ENCODE data around the gene LCN9. TPM values are rescaled to one million over a fixed set of nuclear protein-coding genes. Genes with fewer than 3 reads are reported as not detected.

Gene LCN9
- total RNA-seq, 2 experiments from 2014 or later = not detected

DNA sequence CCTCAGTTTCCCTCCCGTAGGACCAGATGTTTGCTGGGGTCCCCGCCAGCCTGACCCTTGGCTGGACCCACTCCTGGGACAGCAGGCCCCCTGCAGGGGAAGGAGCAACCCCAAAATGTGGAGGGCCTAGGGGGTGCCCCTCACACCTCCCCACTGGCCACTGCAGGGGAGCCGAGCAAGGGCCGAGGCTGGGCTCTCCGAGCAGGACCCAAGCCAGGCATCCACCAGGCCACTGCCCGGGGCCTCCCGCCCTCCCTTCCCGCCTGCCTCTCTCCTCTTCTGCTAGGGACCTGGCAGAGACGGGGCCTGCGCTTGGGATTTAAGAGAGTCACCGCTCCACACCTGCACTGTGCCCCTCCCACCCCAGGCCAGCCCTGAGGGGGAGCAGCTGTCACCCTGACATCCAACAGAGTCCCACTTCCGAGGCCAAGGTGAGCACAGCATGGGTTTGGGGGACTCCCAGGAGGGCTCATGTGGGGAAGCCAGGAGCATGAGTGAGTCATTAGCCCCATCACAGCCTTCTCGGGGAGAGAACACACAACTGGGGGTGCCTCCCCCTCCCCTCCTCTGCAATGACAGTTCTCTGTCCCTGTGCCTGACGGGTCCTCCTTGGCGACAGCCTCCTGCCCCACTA lies 20.4 kb downstream of the LCN9 start:
- Mint-ChIP-seq H3K4me1 (ENCODE audit: low read depth) (no peaks in the 10 kb centered on the region), H3K9me3 (no peaks in the 10 kb centered on the region), H3K27ac (no peak overlapping the region), H3K27me3 (peaks cover 8% of the 10 kb centered on the region), H3K36me3 (no peaks in the 10 kb centered on the region), H3K4me3 (no peak overlapping the region)
- no peak for DNase-seq
- POLR2A ChIA-PET = no interaction called here
- CTCF ChIA-PET = no interaction called here
- intact Hi-C loops (cut with micrococcal nuclease) = no loop called here

DNA sequence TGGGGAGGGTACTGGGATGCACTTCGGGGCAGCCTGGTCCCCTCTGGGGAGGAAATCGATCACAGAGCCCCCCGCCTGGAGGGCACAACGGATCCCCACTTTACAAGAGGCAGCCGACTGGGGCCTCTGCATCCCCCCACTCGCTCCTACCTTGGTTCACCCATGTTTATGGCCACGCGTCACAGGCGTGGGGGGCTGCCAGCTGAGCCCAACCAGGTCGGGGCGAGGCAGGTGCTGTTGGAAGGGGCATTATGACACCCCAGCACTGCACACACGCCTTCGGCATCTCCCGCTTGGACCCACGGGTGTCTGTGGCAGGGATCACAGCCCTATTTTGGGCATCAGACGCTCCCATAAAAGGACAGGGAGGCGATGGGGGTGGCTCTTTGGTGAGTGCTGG lies 21.6 kb downstream of the LCN9 start:
- H3K27ac Mint-ChIP-seq = no peak overlapping the region
- ChIA-PET POLR2A (no interaction called here), CTCF (no interaction called here)
- H3K4me3 Mint-ChIP-seq = no peak overlapping the region
- no peaks in the 10 kb centered on the region for H3K9me3 Mint-ChIP-seq
- intact Hi-C loops (cut with micrococcal nuclease) = no loop called here
- H3K27me3 Mint-ChIP-seq = peaks cover 8% of the 10 kb centered on the region
- H3K36me3 Mint-ChIP-seq = no peaks in the 10 kb centered on the region
- no peak for DNase-seq
- no peaks in the 10 kb centered on the region for H3K4me1 Mint-ChIP-seq (ENCODE audit: low read depth)

DNA sequence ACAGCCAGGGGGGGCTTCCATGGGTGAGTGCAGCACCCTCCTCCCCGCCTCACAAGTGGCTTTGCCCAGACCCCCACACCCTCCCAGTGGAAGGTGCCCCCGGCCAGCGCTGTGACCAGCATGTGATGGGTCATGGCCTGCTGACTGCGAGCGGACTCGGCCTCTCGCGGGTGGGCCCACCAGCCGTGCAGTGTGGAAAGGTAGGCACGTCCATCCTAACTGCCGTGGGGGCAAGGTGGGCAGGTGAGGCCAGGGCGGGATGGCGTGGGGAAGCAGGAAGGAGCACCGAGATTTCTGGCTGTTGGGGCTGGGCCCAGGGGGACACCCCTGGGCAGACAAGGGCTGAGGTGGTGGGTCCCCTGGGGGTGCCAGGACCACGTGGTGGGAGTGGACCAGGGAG lies 24.1 kb downstream of the LCN9 start:
- Mint-ChIP-seq H3K36me3 (no peaks in the 10 kb centered on the region), H3K4me1 (ENCODE audit: low read depth) (no peaks in the 10 kb centered on the region), H3K9me3 (no peaks in the 10 kb centered on the region), H3K4me3 (no peak overlapping the region), H3K27ac (no peak overlapping the region), H3K27me3 (peaks cover 14% of the 10 kb centered on the region)
- POLR2A ChIA-PET = no interaction called here
- no peak for DNase-seq
- CTCF ChIA-PET = no interaction called here
- intact Hi-C loops (cut with micrococcal nuclease) = no loop called here

DNA sequence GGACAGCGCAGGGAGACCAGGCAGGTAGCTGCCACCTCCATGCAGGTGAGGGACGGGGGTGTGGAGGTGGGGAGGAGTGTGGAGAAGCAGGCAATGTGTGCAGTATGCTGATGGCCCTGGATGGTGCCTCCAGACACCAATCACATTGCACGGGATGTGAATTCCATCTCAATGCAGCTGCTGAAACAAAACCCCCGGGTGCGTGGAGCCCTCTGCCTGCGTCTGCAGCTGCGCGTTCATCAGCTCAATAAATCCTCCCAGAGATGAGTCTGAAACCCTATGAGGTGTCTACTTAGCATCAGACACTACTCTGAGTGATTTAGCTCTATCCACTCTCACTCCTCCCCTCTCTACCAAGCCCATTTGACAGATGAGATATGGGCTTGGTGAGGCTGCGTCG lies 25.9 kb downstream of the LCN9 start:
- Mint-ChIP-seq H3K9me3 (no peaks in the 10 kb centered on the region), H3K27ac (no peak overlapping the region), H3K27me3 (peaks cover 10% of the 10 kb centered on the region), H3K36me3 (no peaks in the 10 kb centered on the region), H3K4me1 (ENCODE audit: low read depth) (no peaks in the 10 kb centered on the region), H3K4me3 (no peak overlapping the region)
- no peak for DNase-seq
- ChIA-PET POLR2A (no interaction called here), CTCF (no interaction called here)
- intact Hi-C loops (cut with micrococcal nuclease) = no loop called here

DNA sequence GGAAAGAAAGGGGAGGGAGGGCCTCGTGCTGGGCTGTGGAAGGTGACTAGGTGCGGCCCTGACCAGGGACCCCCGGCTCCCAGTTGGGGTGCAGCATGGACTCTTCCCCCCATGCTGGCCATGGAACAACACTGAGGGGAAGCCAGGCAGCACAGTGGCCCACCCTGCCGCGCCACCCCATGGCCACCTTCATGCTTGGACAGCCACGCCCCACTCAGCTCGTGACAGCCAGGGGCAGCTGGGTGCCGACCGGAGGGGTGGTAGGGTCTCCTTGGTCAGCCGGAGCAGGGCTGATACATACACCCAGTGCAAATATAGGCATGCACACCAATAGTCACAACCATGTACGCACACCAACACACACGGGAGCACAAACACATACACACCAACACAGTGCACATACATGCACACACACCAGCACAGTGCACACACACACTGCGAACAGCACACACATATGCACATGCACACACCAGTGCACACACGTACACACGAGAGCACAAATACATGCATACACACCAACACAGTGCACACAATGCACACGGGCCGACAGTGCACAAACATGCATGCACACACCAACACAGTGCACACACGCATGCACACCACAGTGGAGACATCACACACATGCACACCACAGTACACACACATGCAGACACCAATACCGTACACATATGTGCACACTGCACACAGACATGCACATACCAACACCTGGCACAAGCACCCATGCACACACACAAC lies 27.9 kb downstream of the LCN9 start:
- no peaks in the 10 kb centered on the region for H3K36me3 Mint-ChIP-seq
- DNase-seq = no peak
- ChIA-PET POLR2A (no interaction called here), CTCF (no interaction called here)
- no peaks in the 10 kb centered on the region for H3K4me1 Mint-ChIP-seq (ENCODE audit: low read depth)
- intact Hi-C loops (cut with micrococcal nuclease) = no loop called here
- H3K27ac Mint-ChIP-seq = no peak overlapping the region
- peaks cover 8% of the 10 kb centered on the region for H3K27me3 Mint-ChIP-seq
- no peaks in the 10 kb centered on the region for H3K9me3 Mint-ChIP-seq
- H3K4me3 Mint-ChIP-seq = no peak overlapping the region

DNA sequence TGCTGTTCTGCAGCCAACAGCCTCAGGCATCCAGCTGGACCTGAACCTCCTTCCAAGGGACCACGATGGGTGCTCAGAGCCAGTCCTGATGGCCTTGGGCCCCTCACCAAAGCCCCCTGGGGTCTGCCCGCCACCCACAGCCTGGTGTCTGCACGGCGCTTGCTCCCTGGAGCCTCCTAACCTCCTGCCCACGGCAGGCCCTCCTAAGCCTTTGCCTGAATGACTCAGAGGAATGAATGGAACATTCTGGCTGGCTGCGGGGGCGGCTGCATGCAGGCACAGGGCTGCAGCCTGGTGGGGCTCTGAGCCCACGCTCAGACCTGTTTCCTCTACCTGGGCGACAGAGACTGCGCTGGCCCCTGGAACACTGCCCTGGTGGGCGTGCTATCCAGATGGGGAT lies 29.3 kb downstream of the LCN9 start:
- no peaks in the 10 kb centered on the region for H3K9me3 Mint-ChIP-seq
- CTCF ChIA-PET = no interaction called here
- intact Hi-C loops (cut with micrococcal nuclease) = no loop called here
- no peak overlapping the region for H3K4me3 Mint-ChIP-seq
- H3K27me3 Mint-ChIP-seq = peaks cover 8% of the 10 kb centered on the region
- no peak for DNase-seq
- POLR2A ChIA-PET = no interaction called here
- H3K27ac Mint-ChIP-seq = no peak overlapping the region
- no peaks in the 10 kb centered on the region for H3K36me3 Mint-ChIP-seq
- H3K4me1 Mint-ChIP-seq (ENCODE audit: low read depth) = no peaks in the 10 kb centered on the region

DNA sequence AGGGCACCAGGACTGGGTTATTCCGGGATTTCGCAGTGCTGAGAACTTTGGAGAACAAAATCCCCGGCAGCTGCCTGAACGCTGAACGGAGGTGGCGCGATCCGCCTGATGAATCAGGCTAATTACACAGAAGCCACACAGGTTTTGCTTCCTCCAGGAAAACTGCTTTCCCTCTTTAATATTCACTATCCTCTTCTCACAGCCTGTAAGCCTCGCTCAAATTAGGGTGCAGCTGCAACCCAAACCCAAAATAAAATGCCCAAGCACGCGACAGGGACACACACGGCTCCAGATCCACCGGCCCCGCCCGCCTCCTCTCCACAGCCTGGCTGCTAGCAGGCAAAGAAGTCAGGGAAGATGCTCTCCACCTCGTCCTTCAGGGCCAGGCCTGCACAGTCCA lies 30.2 kb downstream of the LCN9 start:
- POLR2A ChIA-PET = no interaction called here
- intact Hi-C loops (cut with micrococcal nuclease) = no loop called here
- CTCF ChIA-PET = interaction anchor here (1.2 kb wide), 1 partner anchor 9 kb away, joined by 6 read pairs; no protein-coding TSS in a partner anchor

DNA sequence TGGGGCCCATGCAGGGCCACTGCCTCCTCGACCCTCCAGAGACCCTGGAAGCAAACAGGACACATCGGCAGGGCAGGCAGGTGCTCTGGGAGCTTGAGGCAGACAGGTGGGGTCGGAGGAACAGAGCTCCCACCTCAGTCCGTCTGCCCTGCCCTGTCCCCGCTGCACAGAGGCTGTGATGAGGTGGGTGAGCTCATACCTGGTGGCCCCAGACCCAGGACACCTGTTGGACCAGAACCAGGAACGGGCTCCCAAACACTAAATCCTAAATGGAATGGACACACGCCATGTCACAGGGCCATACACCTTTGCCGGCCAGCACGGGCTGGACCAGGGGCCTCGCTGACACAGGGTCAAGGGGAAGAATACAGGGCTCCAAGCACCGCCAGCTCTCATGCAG lies 30.7 kb downstream of the LCN9 start:
- peaks cover 8% of the 10 kb centered on the region for H3K27me3 Mint-ChIP-seq
- CTCF ChIA-PET = interaction anchor here (0.7 to 1.2 kb wide), 3 partner anchors 9 to 274 kb away, joined by 3 to 6 read pairs (median 3); no protein-coding TSS in a partner anchor

More for the DNA sequence above, 30.2 kb downstream of the LCN9 start:
- H3K4me1 Mint-ChIP-seq (ENCODE audit: low read depth) = no peaks in the 10 kb centered on the region
- no peaks in the 10 kb centered on the region for H3K36me3 Mint-ChIP-seq
- no peak overlapping the region for H3K27ac Mint-ChIP-seq
- H3K9me3 Mint-ChIP-seq = no peaks in the 10 kb centered on the region
- DNase-seq = no peak
- H3K4me3 Mint-ChIP-seq = no peak overlapping the region
- peaks cover 8% of the 10 kb centered on the region for H3K27me3 Mint-ChIP-seq

DNA sequence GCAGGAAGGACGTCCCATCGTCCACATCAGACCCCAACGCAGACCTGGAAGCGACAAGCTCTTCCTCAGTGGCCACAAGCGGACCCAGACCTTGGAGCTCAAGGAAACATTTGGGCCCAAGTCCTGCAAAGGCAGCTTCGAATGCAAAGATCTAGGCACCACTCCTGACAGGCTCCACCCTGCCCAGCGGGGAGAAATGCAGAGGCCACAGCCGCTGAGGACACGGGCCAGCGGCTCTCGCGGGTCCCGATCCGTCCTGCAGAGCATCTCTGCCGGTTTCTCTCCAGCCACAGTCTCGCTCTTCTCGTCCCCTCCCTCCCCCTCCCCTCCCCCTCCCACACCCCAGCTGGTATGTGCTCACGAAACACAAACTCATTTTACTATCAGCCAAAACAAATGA lies 31.3 kb downstream of the LCN9 start:
- H3K4me1 Mint-ChIP-seq (ENCODE audit: low read depth) = no peaks in the 10 kb centered on the region
- intact Hi-C loops (cut with micrococcal nuclease) = no loop called here
- H3K27me3 Mint-ChIP-seq = peaks cover 8% of the 10 kb centered on the region
- no peak for DNase-seq
- ChIA-PET CTCF (interaction anchor here (0.7 to 1.2 kb wide), 3 partner anchors 8 to 273 kb away, joined by 3 to 6 read pairs (median 3); no protein-coding TSS in a partner anchor), POLR2A (no interaction called here)
- no peak overlapping the region for H3K4me3 Mint-ChIP-seq
- H3K9me3 Mint-ChIP-seq = no peaks in the 10 kb centered on the region
- H3K36me3 Mint-ChIP-seq = no peaks in the 10 kb centered on the region
- H3K27ac Mint-ChIP-seq = no peak overlapping the region

More for the DNA sequence above, 30.7 kb downstream of the LCN9 start:
- Mint-ChIP-seq H3K4me3 (no peak overlapping the region), H3K27ac (no peak overlapping the region), H3K36me3 (no peaks in the 10 kb centered on the region), H3K9me3 (no peaks in the 10 kb centered on the region), H3K4me1 (ENCODE audit: low read depth) (no peaks in the 10 kb centered on the region)
- DNase-seq = no peak
- intact Hi-C loops (cut with micrococcal nuclease) = no loop called here
- POLR2A ChIA-PET = no interaction called here

DNA sequence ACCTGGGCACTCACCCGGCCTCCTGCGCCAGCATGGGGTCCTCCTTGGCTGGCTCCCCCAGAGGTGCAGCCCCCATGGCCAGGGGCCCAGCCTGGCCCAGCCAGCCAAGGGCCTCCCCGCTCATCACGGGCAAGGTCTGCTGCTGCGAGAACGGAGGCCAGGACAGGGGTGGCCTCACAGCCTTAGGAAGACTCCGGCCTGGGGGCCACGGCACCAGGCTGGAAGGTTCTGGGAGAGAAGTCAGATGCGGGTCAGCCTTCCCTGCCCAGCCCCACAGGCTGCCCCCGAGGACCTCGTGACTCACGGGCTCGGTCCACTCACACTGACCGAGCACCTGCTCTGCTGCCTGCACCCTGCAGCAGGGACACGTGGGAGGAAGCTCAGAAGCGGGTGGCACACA lies 31.9 kb downstream of the LCN9 start:
- Mint-ChIP-seq H3K9me3 (no peaks in the 10 kb centered on the region), H3K27ac (no peak overlapping the region), H3K4me3 (no peak overlapping the region), H3K27me3 (peaks cover 8% of the 10 kb centered on the region), H3K36me3 (no peaks in the 10 kb centered on the region), H3K4me1 (ENCODE audit: low read depth) (no peaks in the 10 kb centered on the region)
- CTCF ChIA-PET = no interaction called here
- POLR2A ChIA-PET = no interaction called here
- intact Hi-C loops (cut with micrococcal nuclease) = no loop called here
- DNase-seq = no peak

DNA sequence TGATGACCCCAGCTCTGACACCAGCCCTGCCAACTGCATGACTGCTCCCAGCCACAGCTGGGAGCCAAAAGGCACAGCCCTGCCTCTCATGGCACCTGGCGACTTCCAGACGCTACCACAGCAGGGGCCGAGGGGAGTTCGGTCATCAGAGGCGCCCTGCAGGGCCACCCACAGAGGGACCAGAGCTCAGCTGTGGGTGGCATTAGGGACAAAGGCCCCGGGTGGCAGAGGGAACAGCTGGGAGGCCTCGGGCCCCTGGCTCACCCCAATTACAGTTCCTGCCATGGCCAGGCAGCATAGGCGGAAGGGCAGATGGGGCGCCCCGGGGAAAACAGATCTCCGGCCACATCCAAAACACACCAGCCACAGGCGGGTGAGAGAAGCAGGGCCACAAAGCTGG lies 32.5 kb downstream of the LCN9 start:
- intact Hi-C loops (cut with micrococcal nuclease) = no loop called here
- no peak overlapping the region for H3K4me3 Mint-ChIP-seq
- H3K36me3 Mint-ChIP-seq = no peaks in the 10 kb centered on the region
- no peaks in the 10 kb centered on the region for H3K4me1 Mint-ChIP-seq (ENCODE audit: low read depth)
- ChIA-PET CTCF (no interaction called here), POLR2A (no interaction called here)
- no peak for DNase-seq
- no peaks in the 10 kb centered on the region for H3K9me3 Mint-ChIP-seq
- H3K27ac Mint-ChIP-seq = no peak overlapping the region
- peaks cover 9% of the 10 kb centered on the region for H3K27me3 Mint-ChIP-seq

DNA sequence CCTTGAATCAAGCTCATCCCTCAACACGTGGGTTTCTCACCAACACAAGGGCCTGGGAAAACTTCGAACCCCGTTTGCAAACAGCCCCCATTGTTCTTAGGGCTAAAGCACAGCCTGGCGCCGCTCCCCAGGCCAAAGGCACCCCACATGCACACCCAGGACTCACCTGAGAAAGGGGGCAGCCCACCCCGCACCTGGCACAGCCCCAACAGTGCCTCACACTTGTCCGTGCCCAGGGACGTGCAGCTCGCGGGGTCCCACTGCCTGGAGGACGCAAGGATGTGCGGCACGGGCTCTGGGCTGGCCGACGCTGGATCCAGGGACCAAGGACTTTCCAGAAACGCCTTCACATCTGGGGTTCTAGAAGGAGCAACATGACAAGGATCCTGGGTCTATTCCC lies 33.3 kb downstream of the LCN9 start:
- Mint-ChIP-seq H3K9me3 (no peaks in the 10 kb centered on the region), H3K27me3 (peaks cover 8% of the 10 kb centered on the region), H3K4me3 (no peak overlapping the region), H3K36me3 (no peaks in the 10 kb centered on the region), H3K27ac (no peak overlapping the region), H3K4me1 (ENCODE audit: low read depth) (no peaks in the 10 kb centered on the region)
- CTCF ChIA-PET = interaction anchor here (0.7 kb wide), 1 partner anchor 225 kb away, joined by 3 read pairs; no protein-coding TSS in a partner anchor
- no peak for DNase-seq
- POLR2A ChIA-PET = no interaction called here
- intact Hi-C loops (cut with micrococcal nuclease) = no loop called here

DNA sequence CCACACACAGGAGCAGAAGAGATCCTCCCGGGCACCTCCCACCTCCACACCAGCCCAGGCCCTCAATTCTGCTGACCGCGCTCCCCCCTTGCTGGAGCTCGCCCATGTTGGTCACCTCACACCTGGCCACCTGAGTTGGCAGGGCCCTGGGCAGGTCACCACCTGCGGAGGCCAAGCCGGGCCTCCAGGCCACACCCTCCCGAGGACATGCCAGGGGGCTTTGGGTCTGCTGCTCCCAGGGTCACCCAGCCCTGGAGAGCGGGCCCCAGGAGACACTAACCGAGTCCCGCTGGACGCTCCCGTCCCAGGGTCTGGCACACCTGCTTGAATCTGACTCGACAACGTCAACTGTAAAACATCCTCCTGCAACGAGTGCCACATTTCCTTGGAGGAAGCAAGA lies 34.1 kb downstream of the LCN9 start:
- DNase-seq = no peak
- Mint-ChIP-seq H3K36me3 (no peaks in the 10 kb centered on the region), H3K4me1 (ENCODE audit: low read depth) (no peaks in the 10 kb centered on the region), H3K4me3 (no peak overlapping the region), H3K27ac (no peak overlapping the region), H3K9me3 (no peaks in the 10 kb centered on the region), H3K27me3 (peaks cover 1% of the 10 kb centered on the region)
- ChIA-PET POLR2A (no interaction called here), CTCF (interaction anchor here (0.7 kb wide), 1 partner anchor 224 kb away, joined by 3 read pairs; no protein-coding TSS in a partner anchor)
- intact Hi-C loops (cut with micrococcal nuclease) = no loop called here
